Fibroblast of villous mesenchyme (primary cell): ENCODE measurements around the gene SP140. TPM values are rescaled to one million over a fixed set of nuclear protein-coding genes. Genes with fewer than 3 reads are reported as not detected.
"Not testable (repeated sequence)": the region's sequence is repeated elsewhere in the genome, so short reads cannot be mapped to it uniquely, and the experiment has no call there.

Source experiments
- DNase-seq: peaks from one replicate; pipeline ENCODE4 v3.0.0-alpha.2; 2010; ENCODE audit warnings: low read depth
- H3K4me3 ChIP-seq: 2 replicates; pipeline ENCODE4 v1.5.1; 2011; ENCODE audit warnings: low read depth, mild to moderate bottlenecking, low read length
- total RNA-seq: library from RNA; depleted of rRNA; stranded (reverse); fragments of >200 nt; gene quantifications from 2 replicates; pipeline ENCODE4 v1.2.3, GENCODE V29; 2012
- TF ChIP-seq, protein P1 (sequence below): IDR thresholded peaks from 2 replicates; pipeline ENCODE4 v1.5.1; 2012; ENCODE audit warnings: low read depth, mild to moderate bottlenecking, low read length; ENCODE audit not compliant: insufficient read depth

SP140 gene
- total RNA-seq, 1 donor, result 0.86 TPM

GRCh38 chr2:230330725-230331124 is 105.2 kb downstream of the SP140 start:
- peak; percentile 71 for DNase-seq

GRCh38 chr2:230335461-230335863 is 109.9 kb downstream of the SP140 start:
- TF ChIP-seq, protein P1, sequence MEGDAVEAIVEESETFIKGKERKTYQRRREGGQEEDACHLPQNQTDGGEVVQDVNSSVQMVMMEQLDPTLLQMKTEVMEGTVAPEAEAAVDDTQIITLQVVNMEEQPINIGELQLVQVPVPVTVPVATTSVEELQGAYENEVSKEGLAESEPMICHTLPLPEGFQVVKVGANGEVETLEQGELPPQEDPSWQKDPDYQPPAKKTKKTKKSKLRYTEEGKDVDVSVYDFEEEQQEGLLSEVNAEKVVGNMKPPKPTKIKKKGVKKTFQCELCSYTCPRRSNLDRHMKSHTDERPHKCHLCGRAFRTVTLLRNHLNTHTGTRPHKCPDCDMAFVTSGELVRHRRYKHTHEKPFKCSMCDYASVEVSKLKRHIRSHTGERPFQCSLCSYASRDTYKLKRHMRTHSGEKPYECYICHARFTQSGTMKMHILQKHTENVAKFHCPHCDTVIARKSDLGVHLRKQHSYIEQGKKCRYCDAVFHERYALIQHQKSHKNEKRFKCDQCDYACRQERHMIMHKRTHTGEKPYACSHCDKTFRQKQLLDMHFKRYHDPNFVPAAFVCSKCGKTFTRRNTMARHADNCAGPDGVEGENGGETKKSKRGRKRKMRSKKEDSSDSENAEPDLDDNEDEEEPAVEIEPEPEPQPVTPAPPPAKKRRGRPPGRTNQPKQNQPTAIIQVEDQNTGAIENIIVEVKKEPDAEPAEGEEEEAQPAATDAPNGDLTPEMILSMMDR, result no peak
- no peak overlapping the region for H3K4me3 ChIP-seq
- DNase-seq, result peak; percentile 72

More at GRCh38 chr2:230330725-230331124, 105.2 kb downstream of the SP140 start:
- no peak overlapping the region for H3K4me3 ChIP-seq
- TF ChIP-seq, protein P1, result no peak

DNA sequence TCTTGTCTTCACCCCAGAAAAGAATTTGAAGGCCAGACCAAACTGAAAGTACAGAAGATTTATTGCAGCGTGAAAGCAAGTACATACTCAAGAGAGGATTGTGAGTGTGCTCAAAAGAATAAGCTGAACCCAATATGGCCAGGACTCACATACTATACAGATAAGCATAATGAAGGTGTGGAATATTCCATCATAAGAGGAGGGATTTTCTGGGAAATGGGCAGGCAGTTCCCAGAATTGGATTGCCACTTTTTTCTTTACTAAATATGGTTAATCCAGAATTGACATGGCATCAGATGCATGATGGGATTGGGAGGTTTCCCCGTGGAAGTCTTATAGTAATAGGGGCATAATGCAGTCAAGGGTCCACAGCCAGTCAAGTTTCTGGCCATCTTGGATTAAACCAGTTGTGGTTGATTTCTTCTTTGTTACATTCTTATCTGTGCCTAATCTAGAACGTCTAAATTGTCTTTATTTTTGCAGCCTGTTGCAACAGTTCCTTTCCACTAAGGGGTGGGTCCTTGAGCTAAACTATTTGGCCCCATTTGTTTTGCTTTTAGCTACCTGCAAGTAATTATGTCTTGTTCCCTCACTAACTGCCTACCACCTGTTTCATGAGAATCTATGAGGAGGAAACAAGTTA is 110.4 kb downstream of the SP140 start:
- TF ChIP-seq, protein P1, result no peak
- no peak overlapping the region for H3K4me3 ChIP-seq
- no peak for DNase-seq

- H3K4me3 ChIP-seq, result peak overlapping the region; percentile 33
- DNase-seq, result not testable (repeated sequence)
These were observed 116.5 kb downstream of the SP140 start for GRCh38 chr2:230341936-230342528.

DNA sequence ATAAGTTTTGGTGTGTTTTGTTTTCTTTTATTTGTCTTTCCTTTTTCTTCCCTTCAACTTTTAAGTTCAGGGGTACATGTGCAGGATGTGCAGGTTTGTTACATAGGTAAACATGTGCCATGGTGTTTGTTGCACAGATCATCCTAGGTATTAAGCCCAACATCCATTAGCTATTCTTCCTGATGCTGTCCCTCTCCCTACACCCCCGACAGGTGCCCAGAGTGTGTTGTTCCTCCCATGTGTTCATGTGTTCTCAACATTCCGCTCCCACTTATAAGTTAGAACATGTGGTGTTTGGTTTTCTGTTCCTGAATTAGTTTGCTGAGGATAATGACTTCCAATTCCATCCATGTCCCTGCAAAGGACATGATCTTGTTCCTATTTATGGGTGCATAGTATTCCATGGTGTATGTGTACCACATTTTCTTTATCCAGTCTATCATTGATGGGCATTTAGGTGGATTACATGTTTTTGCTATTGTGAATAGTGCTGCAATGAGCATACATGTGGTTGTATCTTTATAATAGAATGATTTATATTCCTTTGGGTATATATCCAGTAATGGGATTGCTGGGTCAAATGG is 117.6 kb downstream of the SP140 start:
- not testable (repeated sequence) for DNase-seq, H3K4me3 ChIP-seq

GRCh38 chr2:230343747-230344146 is 118.2 kb downstream of the SP140 start:
- peak; percentile 37 for DNase-seq
- TF ChIP-seq, protein P1, result no peak
- H3K4me3 ChIP-seq, result no peak overlapping the region

DNA sequence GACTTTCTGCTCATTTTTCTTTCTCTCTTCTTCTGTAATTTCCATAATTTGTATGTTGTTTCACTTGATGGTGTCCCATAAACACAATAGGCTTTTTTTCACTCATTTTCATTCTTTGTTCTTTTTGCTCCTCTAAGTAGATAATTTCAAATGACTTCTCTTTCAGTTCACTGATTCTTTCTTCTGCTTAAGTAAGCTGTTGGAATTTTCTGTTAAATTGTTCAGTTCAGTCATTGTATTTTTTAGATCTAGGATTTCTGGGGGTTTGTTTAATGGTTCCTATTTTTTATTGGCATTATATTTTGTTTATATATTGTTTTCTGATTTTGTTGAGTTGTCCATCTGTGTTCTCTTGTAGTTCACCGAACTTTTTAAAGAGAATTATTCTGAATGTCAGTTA is 120.9 kb downstream of the SP140 start:
- H3K4me3 ChIP-seq, result no peak overlapping the region

More for the DNA sequence above, 120.9 kb downstream of the SP140 start:
- TF ChIP-seq, protein P1, result no peak
- no peak for DNase-seq
